Endothelial cell of umbilical vein (primary cell): ENCODE data around the gene MAP1B. TPM values are rescaled to one million over a fixed set of nuclear protein-coding genes. Genes with fewer than 3 reads are reported as not detected.

ENCODE experiments used
- BruUV-seq: library from RNA; stranded (reverse); fragments of 400-500 nt; replicated peaks from 2 replicates; lab custom pipeline; 2021; lab: Mats Ljungman, UMichigan
- CTCF ChIA-PET: fragments of 300-600, 350-600 bp; sonication (Branson Sonifier 250); formaldehyde crosslinking; loops from one replicate; lab custom pipeline; 2021; ENCODE audit warnings: antibody characterized with exemption, inconsistent platforms; lab: Charles Lee
- POLR2A ChIA-PET: fragments of 300-600, 350-600 bp; sonication (Branson Sonifier 250); formaldehyde crosslinking; loops from one replicate; lab custom pipeline; 2021; ENCODE audit warnings: antibody characterized with exemption, inconsistent platforms; lab: Charles Lee
- DNase-seq: peaks from one replicate; pipeline ENCODE4 v3.0.0-alpha.2; 2011; ENCODE audit warnings: low read depth, low spot score
- FAIRE-seq: peaks from 2 replicates; lab custom pipeline; 2011; peaks lifted over from hg19 to GRCh38; lab: Jason Lieb, UNC
- H2AFZ ChIP-seq: 2 replicates; pipeline ENCODE4 v1.6.0; 2012; ENCODE audit warnings: low read depth, low read length, control low read depth, inconsistent platforms
- H3K27ac ChIP-seq: 2 replicates; pipeline ENCODE4 v1.5.1; 2011; ENCODE audit warnings: low read depth, mild to moderate bottlenecking, control low read depth, low read length, moderate library complexity; ENCODE audit not compliant: insufficient read depth
- H3K27me3 ChIP-seq, 2 experiments: 2 replicates each; pipeline versions ENCODE4 v1.6.0 to v1.6.1; 2011; ENCODE audit warnings: low read length in 2 of 2, mixed read lengths in 1 of 2; ENCODE audit not compliant: control insufficient read depth in 2 of 2, insufficient read depth in 2 of 2
- H3K36me3 ChIP-seq, 2 experiments: 2 replicates in 1 of 2; 3 replicates in 1 of 2; pipeline ENCODE4 v1.5.1; 2011; ENCODE audit warnings: low read length in 2 of 2, mild to moderate bottlenecking in 1 of 2, moderate library complexity in 1 of 2; ENCODE audit not compliant: control insufficient read depth in 2 of 2, insufficient read depth in 2 of 2; ENCODE audit errors: extremely low read depth in 1 of 2
- H3K4me1 ChIP-seq: 3 replicates; pipeline ENCODE4 v1.5.1; 2011; ENCODE audit warnings: mild to moderate bottlenecking, low read length; ENCODE audit not compliant: control insufficient read depth, insufficient read depth; ENCODE audit errors: extremely low read depth
- H3K4me2 ChIP-seq: 2 replicates; pipeline ENCODE4 v1.6.1; 2011; ENCODE audit warnings: low read length, control low read depth, mixed read lengths; ENCODE audit not compliant: insufficient read depth
- H3K4me3 ChIP-seq, 3 experiments: fragments of 200-600 bp in 1 of 3; sonication (generic), shearing (Covaris generic) in 1 of 3; replicated peaks in 1 of 3; 2 replicates each; pipeline ENCODE4 v1.5.1; 2011 to 2016; ENCODE audit warnings: control low read depth in 3 of 3, low read length in 3 of 3, mild to moderate bottlenecking in 2 of 3, inconsistent platforms in 1 of 3, low read depth in 1 of 3, moderate library complexity in 1 of 3; ENCODE audit not compliant: insufficient read depth in 1 of 3
- H3K79me2 ChIP-seq: 2 replicates; pipeline ENCODE4 v1.6.0; 2012; ENCODE audit warnings: low read length, inconsistent platforms; ENCODE audit not compliant: control insufficient read depth, insufficient read depth
- H3K9ac ChIP-seq: replicated peaks from 2 replicates; pipeline ENCODE3; 2011; ENCODE audit warnings: low read length, control low read depth; ENCODE audit not compliant: insufficient read depth; ENCODE audit errors: extremely low read depth
- H3K9me1 ChIP-seq: replicated peaks from 3 replicates; pipeline ENCODE4 v1.6.0; 2011; ENCODE audit warnings: mild to moderate bottlenecking, low read length; ENCODE audit not compliant: control insufficient read depth, insufficient read depth; ENCODE audit errors: extremely low read depth
- H3K9me3 ChIP-seq: replicated peaks from 2 replicates; pipeline ENCODE4 v1.5.1; 2012; ENCODE audit warnings: low read length, inconsistent platforms; ENCODE audit not compliant: control insufficient read depth, insufficient read depth
- H4K20me1 ChIP-seq: replicated peaks from 2 replicates; pipeline ENCODE3; 2011; ENCODE audit warnings: mild to moderate bottlenecking, low read length; ENCODE audit not compliant: control insufficient read depth, insufficient read depth; ENCODE audit errors: extremely low read depth
- CTCF ChIP-seq, 2 donors: IDR thresholded peaks; 1 replicate in 1 of 2; 2 replicates in 1 of 2; pipeline ENCODE4 v1.5.1; 2011; ENCODE audit warnings: low read length in 2 of 2, mild to moderate bottlenecking in 2 of 2, moderate library complexity in 2 of 2, control low read depth in 1 of 2, inconsistent platforms in 1 of 2, low read depth in 1 of 2; ENCODE audit not compliant: insufficient read depth in 1 of 2; ENCODE audit errors: extremely low read depth in 1 of 2
- EZH2 ChIP-seq: IDR thresholded peaks from 2 replicates; pipeline ENCODE4 v1.6.1; 2012; ENCODE audit warnings: borderline replicate concordance, low read depth, mild to moderate bottlenecking, moderate library complexity, low read length, inconsistent platforms; ENCODE audit not compliant: severe bottlenecking
- FOS ChIP-seq: IDR thresholded peaks from 2 replicates; pipeline ENCODE4 v1.6.1; 2011; ENCODE audit warnings: mild to moderate bottlenecking, low read length, moderate library complexity, borderline replicate concordance; ENCODE audit not compliant: insufficient read depth
- GATA2 ChIP-seq: IDR thresholded peaks from 2 replicates; pipeline ENCODE4 v1.7.0; 2011; ENCODE audit warnings: low read depth, mild to moderate bottlenecking, moderate library complexity, mixed read lengths, low read length; ENCODE audit not compliant: insufficient read length, insufficient read depth
- JUN ChIP-seq: IDR thresholded peaks from 2 replicates; pipeline ENCODE4 v1.6.1; 2011; ENCODE audit warnings: borderline replicate concordance, low read depth; ENCODE audit not compliant: insufficient read length, insufficient read depth
- MAX ChIP-seq: IDR thresholded peaks from 2 replicates; pipeline ENCODE4 v1.6.1; 2011; ENCODE audit not compliant: insufficient read depth, insufficient read length
- MYC ChIP-seq: IDR thresholded peaks from one replicate; pipeline ENCODE4 v1.6.1; 2011; ENCODE audit warnings: mild to moderate bottlenecking, low read depth, low read length
- POLR2A ChIP-seq: IDR thresholded peaks from 2 replicates; pipeline ENCODE4 v1.6.1; 2012; ENCODE audit warnings: low read depth, mild to moderate bottlenecking, control low read depth, low read length
- POLR2AphosphoS5 ChIP-seq: IDR thresholded peaks from 2 replicates; pipeline ENCODE4 v1.6.1; 2012; ENCODE audit warnings: low read depth, mild to moderate bottlenecking, control low read depth, low read length, moderate library complexity; ENCODE audit not compliant: insufficient read depth
- dilution Hi-C: fragments of 300-500 bp; cut with MboI; formaldehyde crosslinking; loops from one replicate; pipeline ENCODE4 v1.15.0; 2019; ENCODE audit warnings: low sequenced_read_pairs; ENCODE audit not compliant: extremely low pct_ligation_motif_present
- intact Hi-C: fragments of 100-400 bp; cut with micrococcal nuclease; formaldehyde crosslinking; loops from one replicate; pipeline ENCODE4 v1.10.0; 2022
- polyA plus RNA-seq, 4 experiments: library from polyadenylated mRNA; depleted of rRNA in 3 of 4; stranded (reverse) in 3 of 4; unstranded in 1 of 4; fragments of >200 nt; gene quantifications; 2 replicates each; pipeline versions ENCODE4 v1.2.1 to v1.2.3, GENCODE V29; 2011 to 2012; ENCODE audit warnings: missing spikeins in 1 of 4
- total RNA-seq: library from RNA; stranded (reverse); gene quantifications from 2 replicates; pipeline ENCODE4 v1.2.3, GENCODE V29; 2021

The MAP1B gene
- total and polyA plus RNA-seq, 2 donors (not counting 3 experiments of a cell fraction or from before 2014, with no cell fraction given): 55.9 to 263 TPM

GRCh38 chr5:72065751-72066255, 41.5 kb upstream of the MAP1B start:
- Histone ChIP-seq H3K4me1 (no peaks in the 10 kb centered on the region), H3K4me3 (no peak overlapping the region), H3K27ac (no peak overlapping the region), H2AFZ (no peak overlapping the region), H3K4me2 (no peak overlapping the region), H3K36me3 (no peaks in the 10 kb centered on the region), H3K9ac (no peak overlapping the region), H3K27me3 (peaks cover 8 to 24% of the 10 kb centered on the region in 2 experiments), H3K79me2 (no peaks in the 10 kb centered on the region), H4K20me1 (no peaks in the 10 kb centered on the region), H3K9me1 (no peaks in the 10 kb centered on the region), H3K9me3 (no peaks in the 10 kb centered on the region)
- POLR2A ChIA-PET: no interaction called here
- intact Hi-C loops (no loop called here), dilution Hi-C loops (no loop called here)
- CTCF ChIA-PET: interaction anchor here (1.3 kb wide), 1 partner anchor 229 kb away, joined by 3 read pairs; no protein-coding TSS in a partner anchor
- no peak for DNase-seq
- TF ChIP-seq POLR2A (no peak), POLR2AphosphoS5 (no peak), MYC (no peak), EZH2 (no peak), CTCF (IDR thresholded peaks at IDR 0.05; ENCODE audit: extremely low read depth in 1 of 2, insufficient read depth in 1 of 2, low read depth in 1 of 2, low read length in 2 of 2) (no peak), GATA2 (no peak), MAX (no peak), JUN (no peak), FOS (no peak)
- FAIRE-seq: no peak
- BruUV-seq: no TSS peak
